Nephron (organoid): ENCODE results near the gene SHLD2.
"Not testable (repeated sequence)": the region's sequence is repeated elsewhere in the genome, so short reads cannot be mapped to it uniquely, and the experiment has no call there.

Experiments
- H3K27ac Mint-ChIP-seq, 3 experiments: 2 replicates each; pipeline ENCODE4 v1.8.0; 2020; ENCODE audit warnings: mixed read lengths in 3 of 3, mild to moderate bottlenecking in 2 of 3, moderate library complexity in 1 of 3
- H3K27me3 Mint-ChIP-seq: 2 replicates; pipeline ENCODE4 v1.8.0; 2021; ENCODE audit warnings: low read depth, mild to moderate bottlenecking, moderate library complexity, mixed read lengths
- H3K36me3 Mint-ChIP-seq: 2 replicates; pipeline ENCODE4 v1.8.0; 2020; ENCODE audit warnings: low read depth, mixed read lengths
- H3K4me1 Mint-ChIP-seq: 2 replicates; pipeline ENCODE4 v1.8.0; 2020; ENCODE audit warnings: mixed read lengths
- H3K4me3 Mint-ChIP-seq, 3 experiments: 2 replicates each; pipeline ENCODE4 v1.8.0; 2020; ENCODE audit warnings: mild to moderate bottlenecking in 3 of 3, mixed read lengths in 3 of 3, moderate library complexity in 2 of 3
- H3K9me3 Mint-ChIP-seq: 2 replicates; pipeline ENCODE4 v1.8.0; 2020; ENCODE audit warnings: mixed read lengths
- CTCF ChIP-seq, 3 experiments: fragments of 200-600 bp; sonication (generic); IDR thresholded peaks; one replicate each; pipeline ENCODE4 v1.5.0; 2021; ENCODE audit warnings: antibody characterized with exemption in 3 of 3; ENCODE audit not compliant: unreplicated experiment in 3 of 3

SHLD2 gene

GRCh38 chr10:87123351-87123750, 28.3 kb downstream of the SHLD2 start:
- H3K27ac Mint-ChIP-seq, result peak overlapping the region in 2 of 3 experiments; percentile 45 to 68

GRCh38 chr10:87127048-87127447, 32.0 kb downstream of the SHLD2 start:
- not testable (repeated sequence) for H3K9me3 Mint-ChIP-seq, H3K27me3 Mint-ChIP-seq, H3K4me3 Mint-ChIP-seq, H3K4me1 Mint-ChIP-seq
- Mint-ChIP-seq H3K27ac (peak overlapping the region in 2 of 3 experiments; percentile 41 to 90), H3K36me3 (peaks cover 22% of the 10 kb centered on the region)

More at GRCh38 chr10:87123351-87123750, 28.3 kb downstream of the SHLD2 start:
- H3K9me3 Mint-ChIP-seq, H3K4me1 Mint-ChIP-seq, H3K36me3 Mint-ChIP-seq, H3K4me3 Mint-ChIP-seq, H3K27me3 Mint-ChIP-seq: not testable (repeated sequence)

GRCh38 chr10:87127607-87128156, 32.7 kb downstream of the SHLD2 start:
- H3K9me3 Mint-ChIP-seq, H3K4me1 Mint-ChIP-seq, H3K4me3 Mint-ChIP-seq, H3K27me3 Mint-ChIP-seq: not testable (repeated sequence)
- Mint-ChIP-seq H3K36me3 (peaks cover 25% of the 10 kb centered on the region), H3K27ac (peak overlapping the region in 2 of 3 experiments; percentile 55 to 94)

GRCh38 chr10:87132176-87132575, 37.2 kb downstream of the SHLD2 start:
- not testable (repeated sequence) for H3K27me3 Mint-ChIP-seq, H3K4me3 Mint-ChIP-seq, H3K27ac Mint-ChIP-seq, H3K9me3 Mint-ChIP-seq, H3K4me1 Mint-ChIP-seq
- peaks cover 50% of the 10 kb centered on the region for H3K36me3 Mint-ChIP-seq

- H3K27me3 Mint-ChIP-seq, H3K4me3 Mint-ChIP-seq, H3K27ac Mint-ChIP-seq, H3K4me1 Mint-ChIP-seq: not testable (repeated sequence)
- Mint-ChIP-seq H3K9me3 (peaks cover 18% of the 10 kb centered on the region), H3K36me3 (peaks cover 63% of the 10 kb centered on the region)
Observed at GRCh38 chr10:87133936-87134335, 38.9 kb downstream of the SHLD2 start.

- H3K4me3 Mint-ChIP-seq, H3K4me1 Mint-ChIP-seq, H3K27ac Mint-ChIP-seq, H3K27me3 Mint-ChIP-seq: not testable (repeated sequence)
- Mint-ChIP-seq H3K9me3 (peaks cover 19% of the 10 kb centered on the region), H3K36me3 (peaks cover 61% of the 10 kb centered on the region)
Observed at GRCh38 chr10:87134440-87134839, 39.4 kb downstream of the SHLD2 start.

- H3K27ac Mint-ChIP-seq, H3K27me3 Mint-ChIP-seq, H3K4me3 Mint-ChIP-seq, H3K4me1 Mint-ChIP-seq: not testable (repeated sequence)
- Mint-ChIP-seq H3K36me3 (peaks cover 47% of the 10 kb centered on the region), H3K9me3 (peaks cover 24% of the 10 kb centered on the region)
Observed at GRCh38 chr10:87137478-87137877, 42.5 kb downstream of the SHLD2 start.

- H3K4me1 Mint-ChIP-seq, H3K27me3 Mint-ChIP-seq, H3K4me3 Mint-ChIP-seq: not testable (repeated sequence)
- H3K27ac Mint-ChIP-seq, result peak overlapping the region in 1 of 3 experiments; percentile 16
- H3K9me3 Mint-ChIP-seq, result peaks cover 16% of the 10 kb centered on the region
- H3K36me3 Mint-ChIP-seq, result peaks cover 27% of the 10 kb centered on the region
Observed at GRCh38 chr10:87142230-87143108, 47.5 kb downstream of the SHLD2 start.

GRCh38 chr10:87143109-87143418, 48.1 kb downstream of the SHLD2 start:
- H3K27ac Mint-ChIP-seq, H3K27me3 Mint-ChIP-seq, H3K4me3 Mint-ChIP-seq, H3K4me1 Mint-ChIP-seq: not testable (repeated sequence)
- Mint-ChIP-seq H3K9me3 (peaks cover 13% of the 10 kb centered on the region), H3K36me3 (peaks cover 21% of the 10 kb centered on the region)

- not testable (repeated sequence) for H3K36me3 Mint-ChIP-seq, H3K9me3 Mint-ChIP-seq, H3K4me3 Mint-ChIP-seq, H3K27ac Mint-ChIP-seq, H3K27me3 Mint-ChIP-seq, H3K4me1 Mint-ChIP-seq
Observed at GRCh38 chr10:87145598-87145997, 50.6 kb downstream of the SHLD2 start.

- H3K9me3 Mint-ChIP-seq, H3K27ac Mint-ChIP-seq, H3K4me3 Mint-ChIP-seq, H3K27me3 Mint-ChIP-seq, H3K36me3 Mint-ChIP-seq, H3K4me1 Mint-ChIP-seq: not testable (repeated sequence)
- TF ChIP-seq CTCF (IDR thresholded peaks at IDR 0.05; ENCODE audit: unreplicated experiment in 3 of 3), result peak; percentile 12 to 34 (median 15)
Observed at GRCh38 chr10:87149020-87149609, 54.1 kb downstream of the SHLD2 start.

GRCh38 chr10:87151516-87151915, 56.5 kb downstream of the SHLD2 start:
- H3K4me3 Mint-ChIP-seq, H3K9me3 Mint-ChIP-seq, H3K27me3 Mint-ChIP-seq, H3K36me3 Mint-ChIP-seq, H3K27ac Mint-ChIP-seq, H3K4me1 Mint-ChIP-seq: not testable (repeated sequence)

- not testable (repeated sequence) for H3K4me1 Mint-ChIP-seq, H3K9me3 Mint-ChIP-seq, H3K27me3 Mint-ChIP-seq, H3K4me3 Mint-ChIP-seq, H3K27ac Mint-ChIP-seq
- H3K36me3 Mint-ChIP-seq, result peaks cover 12% of the 10 kb centered on the region
Observed at GRCh38 chr10:87156841-87157240, 61.8 kb downstream of the SHLD2 start.

GRCh38 chr10:87157821-87158220, 62.8 kb downstream of the SHLD2 start:
- Mint-ChIP-seq H3K36me3 (peaks cover 12% of the 10 kb centered on the region), H3K27ac (peak overlapping the region in 1 of 3 experiments; percentile 1)
- not testable (repeated sequence) for H3K9me3 Mint-ChIP-seq, H3K27me3 Mint-ChIP-seq, H3K4me1 Mint-ChIP-seq, H3K4me3 Mint-ChIP-seq
